Measurements from ENCODE around the gene CERS6.
"Not testable (repeated sequence)": the region's sequence is repeated elsewhere in the genome, so short reads cannot be mapped to it uniquely, and the experiment has no call there.

CERS6 gene

DNA sequence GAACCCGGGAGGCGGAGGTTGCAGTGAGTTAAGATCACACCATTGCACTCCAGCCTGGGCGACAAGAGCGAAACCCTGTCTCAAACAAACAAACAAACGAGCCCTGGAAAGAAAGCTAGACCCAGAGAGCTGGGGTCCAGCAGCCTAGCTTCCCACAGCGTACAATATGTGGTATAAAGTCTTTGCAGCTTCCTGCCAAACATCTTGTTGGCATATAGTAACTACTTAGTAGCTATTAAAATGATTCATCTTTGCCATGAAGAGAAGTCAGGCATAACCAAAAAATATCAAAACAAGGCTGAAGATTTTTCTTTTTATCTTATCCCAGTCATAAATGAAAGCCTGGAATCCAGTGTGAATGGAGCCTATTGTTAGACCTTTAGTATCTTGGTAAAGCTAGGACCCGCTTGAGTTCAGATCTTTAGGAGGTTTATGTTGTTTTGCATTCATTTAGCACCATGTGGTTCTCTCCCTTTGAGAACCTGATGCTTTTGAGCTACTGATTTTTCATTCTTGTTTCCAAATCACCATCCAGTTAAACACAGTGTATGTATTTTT lies 206.7 kb downstream of the CERS6 start:
- no peaks in the 10 kb centered on the region for H3K9me3 Mint-ChIP-seq
- no peak overlapping the region for H3K4me3 Mint-ChIP-seq
- H3K36me3 Mint-ChIP-seq (ENCODE audit: low read depth): peaks cover 7% of the 10 kb centered on the region
- H3K27me3 Mint-ChIP-seq: no peaks in the 10 kb centered on the region
- intact Hi-C loops (cut with micrococcal nuclease): no loop called here
- no peak overlapping the region for H3K27ac Mint-ChIP-seq
- H3K4me1 Mint-ChIP-seq (ENCODE audit: low read depth): peaks cover 14% of the 10 kb centered on the region

DNA sequence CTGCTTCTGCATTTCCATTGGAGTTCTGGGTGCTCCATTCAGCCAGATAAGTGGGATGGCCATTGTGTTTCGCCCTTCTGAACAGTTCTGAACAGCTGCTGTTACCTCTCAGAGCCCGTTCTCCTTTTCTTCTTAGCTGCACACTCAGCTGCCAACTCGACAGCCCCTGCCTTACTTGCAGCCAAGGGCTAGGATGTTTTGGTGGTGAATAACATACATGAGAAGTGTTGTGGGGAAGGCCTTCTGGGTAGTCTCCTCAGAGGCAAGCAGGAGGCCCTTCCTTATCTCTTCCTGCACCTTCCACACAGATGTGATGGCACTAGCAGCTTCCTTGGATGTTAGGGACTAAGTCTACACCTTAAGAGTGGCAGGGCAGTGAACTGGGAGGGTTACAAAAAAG lies 207.9 kb downstream of the CERS6 start:
- intact Hi-C loops (cut with micrococcal nuclease): no loop called here
- H3K36me3 Mint-ChIP-seq (ENCODE audit: low read depth): peaks cover 7% of the 10 kb centered on the region
- H3K27me3 Mint-ChIP-seq: no peaks in the 10 kb centered on the region
- no peak overlapping the region for H3K27ac Mint-ChIP-seq
- H3K4me3 Mint-ChIP-seq: no peak overlapping the region
- peaks cover 14% of the 10 kb centered on the region for H3K4me1 Mint-ChIP-seq (ENCODE audit: low read depth)
- H3K9me3 Mint-ChIP-seq: no peaks in the 10 kb centered on the region

DNA sequence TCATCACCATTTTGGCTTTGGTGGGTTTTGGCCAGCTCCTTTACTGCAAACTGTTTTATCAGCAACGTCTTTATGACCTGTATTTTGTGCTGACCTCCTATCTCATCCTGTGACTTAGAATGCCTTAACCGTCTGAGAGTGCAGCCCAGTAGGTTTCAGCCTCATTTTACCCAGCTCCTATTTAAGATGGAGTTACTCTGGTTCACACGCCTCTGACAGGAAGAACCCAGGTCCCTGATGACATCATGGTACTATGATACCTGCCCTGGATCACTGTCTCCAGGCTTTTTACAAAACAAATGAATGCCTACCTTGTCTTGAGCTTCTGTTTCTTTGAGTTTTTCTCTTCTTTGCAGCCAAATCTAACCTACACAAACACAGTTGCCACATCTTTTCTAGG lies 208.6 kb downstream of the CERS6 start:
- H3K4me1 Mint-ChIP-seq (ENCODE audit: low read depth): peaks cover 14% of the 10 kb centered on the region
- H3K4me3 Mint-ChIP-seq; intact Hi-C loops (cut with micrococcal nuclease); H3K27me3 Mint-ChIP-seq; H3K27ac Mint-ChIP-seq; H3K36me3 Mint-ChIP-seq (ENCODE audit: low read depth); H3K9me3 Mint-ChIP-seq: not testable (repeated sequence)

DNA sequence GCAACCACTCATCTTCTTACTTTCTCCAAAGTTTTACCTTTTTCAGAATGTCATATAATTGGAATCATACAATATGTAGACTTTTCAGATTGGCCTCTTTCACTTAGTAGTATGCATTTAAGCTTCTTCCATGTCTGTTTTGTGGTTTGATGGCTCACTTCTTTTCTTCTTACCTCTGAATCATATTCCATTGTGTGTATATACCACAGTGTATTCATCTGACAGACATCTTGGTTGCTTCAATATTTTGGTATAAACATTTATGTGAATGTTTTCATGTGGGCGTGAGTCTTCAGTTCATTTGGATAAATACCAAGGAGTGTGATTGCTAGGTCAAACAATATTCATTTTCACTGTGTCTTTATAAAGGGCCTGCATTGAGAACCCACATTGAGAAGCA lies 210.3 kb downstream of the CERS6 start:
- intact Hi-C loops (cut with micrococcal nuclease): no loop called here
- H3K4me1 Mint-ChIP-seq (ENCODE audit: low read depth): peaks cover 14% of the 10 kb centered on the region
- H3K27me3 Mint-ChIP-seq: no peaks in the 10 kb centered on the region

DNA sequence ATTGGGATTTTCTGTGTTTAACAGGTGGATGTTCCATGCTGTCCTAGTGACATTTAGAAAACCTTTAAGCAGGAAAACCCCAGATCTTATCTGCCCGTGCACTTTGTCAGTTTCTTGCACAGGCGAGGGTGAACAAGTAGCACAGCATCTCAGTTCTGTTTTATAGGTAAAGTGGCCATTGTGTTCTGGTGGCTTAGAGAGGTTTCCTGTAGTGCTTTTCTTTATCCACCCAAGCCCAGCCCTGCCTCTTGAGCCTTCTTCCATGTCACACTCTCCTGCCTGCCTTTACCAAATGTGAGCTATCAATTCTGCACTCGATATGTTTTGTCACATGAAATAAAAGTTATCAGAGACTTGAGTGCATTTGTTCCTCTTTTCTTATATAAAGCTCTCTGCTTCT lies 211.1 kb downstream of the CERS6 start:
- Mint-ChIP-seq H3K4me1 (ENCODE audit: low read depth) (peaks cover 14% of the 10 kb centered on the region), H3K9me3 (no peaks in the 10 kb centered on the region), H3K27me3 (no peaks in the 10 kb centered on the region), H3K36me3 (ENCODE audit: low read depth) (peaks cover 7% of the 10 kb centered on the region), H3K4me3 (no peak overlapping the region), H3K27ac (no peak overlapping the region)
- intact Hi-C loops (cut with micrococcal nuclease): no loop called here

More for the DNA sequence above, 210.3 kb downstream of the CERS6 start:
- no peak overlapping the region for H3K27ac Mint-ChIP-seq
- H3K36me3 Mint-ChIP-seq (ENCODE audit: low read depth): peaks cover 7% of the 10 kb centered on the region
- no peaks in the 10 kb centered on the region for H3K9me3 Mint-ChIP-seq
- no peak overlapping the region for H3K4me3 Mint-ChIP-seq

DNA sequence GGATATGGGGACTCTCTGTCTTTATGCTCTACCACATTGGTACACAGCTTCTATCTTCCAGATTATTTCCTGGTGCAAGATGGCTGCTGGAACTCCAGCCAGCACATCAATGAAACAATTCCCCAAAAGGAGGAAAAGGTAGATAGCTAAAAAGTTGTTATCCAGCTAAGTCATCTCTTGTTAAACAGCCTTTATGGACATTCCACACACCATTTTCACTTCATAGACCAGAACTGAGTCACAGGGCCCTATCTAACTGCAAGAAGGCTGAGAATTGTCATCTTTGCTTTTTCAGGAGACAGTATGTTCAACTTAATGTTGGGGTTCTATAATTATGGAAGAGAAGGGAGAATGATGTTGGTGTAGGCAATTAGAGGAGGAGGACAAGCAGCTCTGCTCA lies 213.1 kb downstream of the CERS6 start:
- H3K27me3 Mint-ChIP-seq: no peaks in the 10 kb centered on the region
- peaks cover 2% of the 10 kb centered on the region for H3K36me3 Mint-ChIP-seq (ENCODE audit: low read depth)
- H3K4me1 Mint-ChIP-seq (ENCODE audit: low read depth): peaks cover 8% of the 10 kb centered on the region
- intact Hi-C loops (cut with micrococcal nuclease): no loop called here
- no peak overlapping the region for H3K27ac Mint-ChIP-seq
- H3K9me3 Mint-ChIP-seq: no peaks in the 10 kb centered on the region
- no peak overlapping the region for H3K4me3 Mint-ChIP-seq

DNA sequence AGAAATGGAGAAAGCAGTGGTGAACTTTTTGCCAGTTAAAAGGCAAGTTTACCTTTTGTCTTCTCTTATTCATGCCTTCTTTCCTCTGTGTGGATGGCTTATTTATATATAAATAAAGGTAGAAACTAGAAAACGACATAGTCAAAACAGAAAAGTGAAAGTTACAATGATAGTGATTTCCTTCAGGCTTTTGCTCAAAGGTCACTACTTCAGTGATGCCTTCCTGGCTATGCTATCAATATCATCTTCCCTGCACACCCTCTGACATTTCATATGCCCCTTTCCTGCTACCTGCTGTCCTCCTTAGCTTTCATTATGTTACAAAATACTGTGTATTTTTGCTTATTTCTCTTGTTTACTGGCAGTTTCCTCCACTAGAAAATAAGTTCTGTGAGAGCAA lies 214.4 kb downstream of the CERS6 start:
- H3K9me3 Mint-ChIP-seq: no peaks in the 10 kb centered on the region
- no peak overlapping the region for H3K27ac Mint-ChIP-seq
- H3K36me3 Mint-ChIP-seq (ENCODE audit: low read depth): no peaks in the 10 kb centered on the region
- H3K4me1 Mint-ChIP-seq (ENCODE audit: low read depth): peaks cover 2% of the 10 kb centered on the region
- no peak overlapping the region for H3K4me3 Mint-ChIP-seq
- H3K27me3 Mint-ChIP-seq: no peaks in the 10 kb centered on the region
- intact Hi-C loops (cut with micrococcal nuclease): no loop called here

DNA sequence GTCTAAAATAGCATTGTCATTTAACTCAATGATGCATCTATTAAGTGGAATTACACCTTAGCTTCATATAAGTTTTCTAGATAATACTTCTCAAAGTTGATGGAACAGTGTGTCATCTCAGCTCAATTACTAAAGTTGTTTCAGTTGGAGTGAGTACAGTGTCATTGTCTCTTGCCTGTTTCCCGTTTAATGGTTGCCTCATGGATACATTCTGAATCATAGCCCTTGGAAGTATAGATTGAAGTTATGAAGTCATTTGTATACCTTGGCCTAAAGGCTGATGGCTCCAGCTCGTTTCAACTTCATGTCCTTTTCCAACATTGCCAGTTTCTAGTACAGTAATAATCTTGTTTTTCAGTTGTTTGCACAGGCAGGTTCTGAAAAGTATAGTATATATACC lies 215.9 kb downstream of the CERS6 start:
- H3K27ac Mint-ChIP-seq: no peak overlapping the region
- H3K4me1 Mint-ChIP-seq (ENCODE audit: low read depth): no peaks in the 10 kb centered on the region
- intact Hi-C loops (cut with micrococcal nuclease): no loop called here
- no peak overlapping the region for H3K4me3 Mint-ChIP-seq
- no peaks in the 10 kb centered on the region for H3K9me3 Mint-ChIP-seq
- H3K27me3 Mint-ChIP-seq: no peaks in the 10 kb centered on the region
- H3K36me3 Mint-ChIP-seq (ENCODE audit: low read depth): no peaks in the 10 kb centered on the region

DNA sequence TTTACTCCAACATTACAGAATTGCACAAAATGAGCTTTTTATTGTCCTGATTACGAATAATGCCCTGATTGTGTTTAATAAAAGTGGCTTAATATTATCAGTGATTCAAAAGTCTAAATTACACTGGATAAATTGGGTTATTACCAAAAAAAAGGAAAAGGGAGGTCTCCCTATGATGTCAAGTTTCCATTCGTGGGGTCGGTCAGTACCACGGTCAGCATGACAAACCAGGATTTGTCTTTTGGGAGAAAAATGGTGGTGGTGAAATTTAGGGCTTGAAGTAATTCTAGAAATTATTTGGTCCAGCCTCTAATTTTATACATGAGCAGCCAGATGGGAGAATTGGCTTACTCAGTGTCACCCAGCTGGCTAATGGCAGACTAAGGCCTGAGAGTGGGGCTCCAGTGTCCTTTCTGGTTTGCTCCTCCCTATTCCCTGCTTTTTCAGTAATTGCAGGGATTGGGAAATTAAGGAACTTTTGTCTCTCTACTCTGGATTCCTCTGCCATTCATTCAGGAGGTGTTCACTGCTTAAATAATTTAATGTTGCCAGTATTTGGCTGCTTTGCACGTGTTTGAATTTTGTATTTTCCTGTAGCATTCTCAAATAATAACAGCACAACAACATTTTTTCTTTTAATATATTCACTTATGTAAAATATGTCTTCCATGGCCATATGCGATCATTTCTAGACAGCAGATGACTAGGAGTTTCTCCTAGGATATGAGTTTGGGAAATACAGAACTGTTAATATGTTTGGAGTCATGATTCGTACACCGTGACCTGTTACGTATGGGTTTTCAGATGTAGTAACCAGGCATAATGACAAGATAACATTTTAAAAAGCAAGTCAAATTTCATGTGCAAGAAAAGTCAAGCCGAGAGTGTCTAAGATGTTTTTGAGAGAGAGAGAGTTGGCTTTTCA lies 217.5 kb downstream of the CERS6 start:
- intact Hi-C loops (cut with micrococcal nuclease): no loop called here
- H3K36me3 Mint-ChIP-seq (ENCODE audit: low read depth): no peaks in the 10 kb centered on the region
- no peaks in the 10 kb centered on the region for H3K9me3 Mint-ChIP-seq
- peaks cover 5% of the 10 kb centered on the region for H3K4me1 Mint-ChIP-seq (ENCODE audit: low read depth)
- no peak overlapping the region for H3K27ac Mint-ChIP-seq
- no peaks in the 10 kb centered on the region for H3K27me3 Mint-ChIP-seq
- no peak overlapping the region for H3K4me3 Mint-ChIP-seq

DNA sequence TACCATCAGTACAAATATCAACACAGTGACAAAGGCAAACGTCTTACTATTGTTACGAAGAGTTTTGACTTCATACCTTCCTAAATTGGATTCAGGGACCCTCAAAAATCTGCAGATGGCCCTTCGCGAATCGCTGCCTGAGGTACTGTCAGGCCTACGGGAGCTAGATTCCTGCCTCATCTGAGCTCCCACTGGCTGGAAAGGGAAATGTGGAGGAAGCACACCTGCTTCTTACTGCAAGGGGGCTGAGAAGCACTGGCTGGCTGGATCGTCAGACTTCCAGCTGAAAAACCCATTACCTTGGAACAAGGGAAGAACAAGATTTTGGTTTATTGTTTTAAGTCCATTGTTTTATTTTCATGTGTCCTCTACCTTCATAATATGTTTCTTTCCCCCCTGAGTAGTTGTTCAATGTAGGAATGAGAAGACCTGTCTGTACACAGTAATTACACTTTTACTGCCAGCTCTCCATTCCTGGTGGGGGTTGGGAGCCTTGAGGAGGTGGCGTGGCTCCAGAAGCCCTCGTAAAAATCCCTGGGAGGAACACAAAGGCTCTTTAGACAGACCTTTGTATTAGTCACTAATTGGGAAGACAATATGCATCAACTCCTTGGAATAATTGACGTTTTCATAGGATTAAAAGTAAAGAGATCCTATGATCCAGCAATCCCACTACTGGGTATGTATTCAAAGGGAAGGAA lies 222.2 kb downstream of the CERS6 start:
- Mint-ChIP-seq H3K4me1 (ENCODE audit: low read depth) (peaks cover 11% of the 10 kb centered on the region), H3K27ac (no peak overlapping the region), H3K4me3 (no peak overlapping the region), H3K36me3 (ENCODE audit: low read depth) (no peaks in the 10 kb centered on the region), H3K9me3 (no peaks in the 10 kb centered on the region), H3K27me3 (no peaks in the 10 kb centered on the region)
- intact Hi-C loops (cut with micrococcal nuclease): no loop called here

DNA sequence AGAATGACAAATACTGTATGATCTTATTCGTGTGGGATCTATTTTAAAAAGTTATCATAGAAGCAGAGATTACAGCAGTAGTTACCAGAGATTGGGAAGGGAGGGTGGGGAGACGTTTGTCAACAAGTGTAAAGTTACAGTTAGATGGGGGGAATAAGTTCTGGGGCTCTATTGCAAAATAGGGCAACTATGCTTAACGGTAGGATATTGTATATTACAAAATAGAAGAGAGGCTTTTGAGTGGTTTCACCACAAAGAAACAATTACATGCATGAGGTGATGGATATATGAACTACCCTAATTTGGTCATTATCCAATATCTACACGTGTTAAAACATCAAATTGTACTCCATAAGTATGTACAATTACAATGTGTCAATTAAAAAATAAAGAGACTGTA lies 223.0 kb downstream of the CERS6 start:
- no peaks in the 10 kb centered on the region for H3K9me3 Mint-ChIP-seq
- peaks cover 18% of the 10 kb centered on the region for H3K4me1 Mint-ChIP-seq (ENCODE audit: low read depth)
- H3K36me3 Mint-ChIP-seq (ENCODE audit: low read depth): no peaks in the 10 kb centered on the region
- H3K27ac Mint-ChIP-seq: no peak overlapping the region
- no peak overlapping the region for H3K4me3 Mint-ChIP-seq
- H3K27me3 Mint-ChIP-seq: no peaks in the 10 kb centered on the region
- intact Hi-C loops (cut with micrococcal nuclease): no loop called here

DNA sequence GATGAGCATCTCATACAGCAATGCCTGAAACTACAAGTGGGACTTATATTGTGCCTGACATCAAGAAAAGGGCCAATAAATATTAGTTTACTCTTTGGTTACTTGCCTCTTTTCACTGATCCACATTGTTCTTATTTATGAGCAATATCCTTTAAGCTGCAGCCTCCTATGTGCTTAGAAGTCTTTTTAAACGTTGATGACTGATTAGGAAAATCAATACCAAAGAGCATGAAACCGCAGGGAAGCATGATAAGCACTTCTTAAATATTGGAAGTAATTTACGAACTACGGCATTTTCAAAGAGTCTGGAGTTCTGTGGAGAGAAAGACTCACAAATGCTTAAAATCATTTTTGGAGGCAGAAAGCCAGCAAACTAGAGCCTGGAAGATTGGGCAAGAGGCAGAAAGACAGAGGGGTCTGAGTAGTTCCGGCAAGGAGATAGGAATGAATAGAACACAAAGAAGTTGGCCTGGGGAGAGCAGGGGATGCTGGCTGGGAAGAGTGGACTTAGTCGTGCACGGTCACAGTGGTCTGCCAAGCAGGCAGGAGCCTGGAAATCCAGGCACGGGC lies 223.8 kb downstream of the CERS6 start:
- H3K36me3 Mint-ChIP-seq (ENCODE audit: low read depth): no peaks in the 10 kb centered on the region
- H3K27ac Mint-ChIP-seq: no peak overlapping the region
- intact Hi-C loops (cut with micrococcal nuclease): no loop called here
- no peaks in the 10 kb centered on the region for H3K9me3 Mint-ChIP-seq
- no peaks in the 10 kb centered on the region for H3K27me3 Mint-ChIP-seq
- no peak overlapping the region for H3K4me3 Mint-ChIP-seq
- peaks cover 19% of the 10 kb centered on the region for H3K4me1 Mint-ChIP-seq (ENCODE audit: low read depth)

DNA sequence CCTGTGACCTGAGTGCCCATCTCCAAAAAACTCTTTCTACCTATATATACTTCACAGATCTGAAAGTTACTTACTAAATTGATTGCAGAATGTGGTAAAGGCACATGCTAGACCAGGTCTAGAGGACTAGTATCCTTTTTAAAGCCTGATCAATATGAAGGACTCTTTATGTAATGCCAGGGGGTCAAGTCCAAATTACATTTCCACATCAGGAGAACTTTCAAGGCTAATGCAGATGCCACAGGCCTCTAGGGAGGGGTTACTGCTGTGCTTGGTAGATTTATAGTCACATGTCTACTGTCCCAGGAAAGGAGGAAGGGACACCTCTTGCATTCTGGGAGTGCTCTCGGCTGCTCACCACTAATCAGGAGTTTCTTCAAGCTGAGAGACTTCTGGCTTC lies 227.9 kb downstream of the CERS6 start:
- intact Hi-C loops (cut with micrococcal nuclease): no loop called here
- Mint-ChIP-seq H3K9me3 (no peaks in the 10 kb centered on the region), H3K27me3 (no peaks in the 10 kb centered on the region), H3K27ac (no peak overlapping the region), H3K4me3 (no peak overlapping the region), H3K36me3 (ENCODE audit: low read depth) (no peaks in the 10 kb centered on the region), H3K4me1 (ENCODE audit: low read depth) (peaks cover 26% of the 10 kb centered on the region)

DNA sequence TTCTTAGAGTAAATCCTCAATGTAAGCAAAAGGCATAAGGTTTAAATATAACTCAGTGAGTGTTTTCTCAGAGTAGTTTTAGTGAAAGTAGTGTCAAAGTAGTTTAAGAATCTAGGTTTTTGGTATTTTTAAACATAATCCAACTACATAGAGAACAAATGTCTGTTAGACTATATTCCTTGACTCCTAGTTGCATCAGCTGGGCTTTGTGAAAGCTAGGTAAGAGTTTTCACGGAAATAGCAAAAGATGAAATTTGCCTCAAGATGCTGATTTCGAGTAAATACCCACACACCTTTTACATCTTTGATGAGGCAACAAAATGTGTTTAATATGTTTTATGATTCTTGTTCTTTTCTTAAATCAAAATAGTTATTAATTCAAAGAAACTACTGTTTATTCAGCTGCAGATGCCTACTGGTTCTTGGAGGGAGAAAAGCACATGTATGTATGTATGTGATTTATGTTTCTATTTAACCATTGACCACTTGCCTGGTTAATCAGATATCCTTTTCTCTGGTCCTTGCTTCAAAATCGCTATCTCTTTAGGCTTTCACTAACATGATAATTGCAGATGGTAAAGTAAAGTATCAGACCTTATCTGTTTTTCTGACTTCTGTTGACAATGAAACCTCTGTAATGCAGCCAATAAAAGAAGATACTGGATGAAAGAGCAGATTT lies 229.0 kb downstream of the CERS6 start:
- peaks cover 23% of the 10 kb centered on the region for H3K4me1 Mint-ChIP-seq (ENCODE audit: low read depth)
- H3K27me3 Mint-ChIP-seq: no peaks in the 10 kb centered on the region
- no peaks in the 10 kb centered on the region for H3K36me3 Mint-ChIP-seq (ENCODE audit: low read depth)
- intact Hi-C loops (cut with micrococcal nuclease): no loop called here
- no peak overlapping the region for H3K27ac Mint-ChIP-seq
- no peak overlapping the region for H3K4me3 Mint-ChIP-seq
- no peaks in the 10 kb centered on the region for H3K9me3 Mint-ChIP-seq
